Neuron (in vitro differentiated cells): ENCODE measurements around the gene STX16.
A peak's percentile ranks its signal among the peaks of the same experiment; 100 is the strongest.

ENCODE experiments used
- H2AFZ ChIP-seq: one replicate; pipeline ENCODE4 v1.6.1; 2013; ENCODE audit warnings: low read depth, mild to moderate bottlenecking, inconsistent platforms, low read length, moderate library complexity
- H3K27me3 ChIP-seq: one replicate; pipeline ENCODE4 v1.6.1; 2013; ENCODE audit warnings: low read length; ENCODE audit not compliant: insufficient read depth
- H3K36me3 ChIP-seq: one replicate; pipeline ENCODE4 v1.6.1; 2013; ENCODE audit warnings: low read length; ENCODE audit not compliant: insufficient read depth
- H3K4me1 ChIP-seq: one replicate; pipeline ENCODE4 v1.6.1; 2013; ENCODE audit warnings: low read length; ENCODE audit not compliant: insufficient read depth
- H3K4me3 ChIP-seq: 2 replicates; pipeline ENCODE4 v1.5.1; 2013; ENCODE audit warnings: mild to moderate bottlenecking, low read length, moderate library complexity
- H3K9me3 ChIP-seq: one replicate; pipeline ENCODE4 v1.6.1; 2013; ENCODE audit warnings: low read length

STX16 gene

GRCh38 chr20:58650776-58651558 is at the start of gene STX16:
TSS of gene STX16 (plus strand) at chr20:58651283. CDS start at chr20:58652007, 724 bp downstream.
- Histone ChIP-seq H3K9me3 (no peaks in the 10 kb centered on the region), H3K27me3 (peaks cover 3% of the 10 kb centered on the region), H2AFZ (peak within 1 kb of the TSS; percentile 36), H3K4me3 (peak within 1 kb of the TSS; percentile 65), H3K4me1 (peaks cover 30% of the 10 kb centered on the region), H3K36me3 (no peaks in the 10 kb centered on the region)

DNA sequence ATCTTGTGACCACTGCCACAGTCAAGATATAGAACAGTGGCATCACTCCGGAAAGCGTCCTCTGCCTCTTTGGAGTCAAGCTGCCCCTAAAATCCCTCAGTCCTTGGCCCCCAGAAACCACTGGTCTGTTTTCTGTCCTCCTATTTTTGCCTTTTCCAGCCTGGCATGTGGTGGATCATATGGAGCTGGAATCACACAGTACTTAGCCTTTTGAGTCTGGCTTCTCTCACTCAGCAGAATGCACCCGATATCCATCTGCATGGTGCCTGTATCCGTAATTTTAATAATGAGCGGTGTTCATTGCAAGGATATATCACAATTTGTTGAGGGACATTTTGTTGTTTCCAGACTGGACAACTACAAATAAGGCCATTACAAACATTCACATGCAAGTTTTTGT is 49.0 kb upstream of the STX16 start:
- no peaks in the 10 kb centered on the region for H3K27me3 ChIP-seq
- H2AFZ ChIP-seq, result no peak overlapping the region
- H3K36me3 ChIP-seq, result no peaks in the 10 kb centered on the region
- H3K4me1 ChIP-seq, result peaks cover 9% of the 10 kb centered on the region
- H3K4me3 ChIP-seq, result no peak overlapping the region
- no peaks in the 10 kb centered on the region for H3K9me3 ChIP-seq

- H3K4me1 ChIP-seq, result no peaks in the 10 kb centered on the region
- H3K36me3 ChIP-seq, result no peaks in the 10 kb centered on the region
- no peak overlapping the region for H2AFZ ChIP-seq
- H3K9me3 ChIP-seq, result no peaks in the 10 kb centered on the region
- no peak overlapping the region for H3K4me3 ChIP-seq
- peaks cover 5% of the 10 kb centered on the region for H3K27me3 ChIP-seq
Measured at GRCh38 chr20:58603721-58604120, 47.4 kb upstream of the STX16 start.

DNA sequence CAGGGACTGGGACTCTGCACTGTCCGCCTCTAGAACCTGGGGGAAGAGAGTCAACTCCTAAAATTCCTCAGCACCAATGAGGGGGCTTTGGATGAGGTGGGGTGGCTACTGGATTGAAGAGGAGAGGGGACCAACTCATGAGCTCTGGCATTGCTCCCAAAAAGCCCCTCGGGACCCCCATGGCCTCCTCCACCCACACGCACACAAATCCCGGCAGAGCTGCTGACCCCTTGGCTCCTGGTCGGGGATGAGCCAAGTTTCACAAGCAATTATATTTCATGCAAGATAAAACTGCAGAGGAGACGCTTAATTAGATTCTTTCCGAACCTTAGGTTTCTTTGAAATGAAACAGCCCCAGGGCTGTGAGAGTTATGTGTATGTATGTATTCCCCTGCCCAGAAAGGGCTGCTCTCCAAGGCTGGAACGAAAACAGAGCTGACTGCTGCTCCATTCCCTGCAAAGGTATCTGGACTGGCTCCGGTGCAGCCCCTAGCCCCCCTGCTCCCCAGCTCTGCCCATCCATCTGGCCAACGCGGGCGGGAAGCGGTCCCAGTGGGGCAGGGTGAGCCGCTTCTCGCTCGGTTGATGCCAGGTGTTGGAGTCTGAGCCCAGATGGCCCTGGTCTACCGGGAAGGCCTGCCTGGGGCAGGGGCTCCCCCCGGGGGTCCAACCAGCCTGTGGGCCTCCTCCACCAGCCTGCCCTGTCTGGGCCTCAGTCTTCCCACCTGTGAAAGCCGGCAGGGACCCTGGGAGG is 46.8 kb upstream of the STX16 start:
- H3K36me3 ChIP-seq, result no peaks in the 10 kb centered on the region
- H3K4me3 ChIP-seq, result no peak overlapping the region
- peaks cover 5% of the 10 kb centered on the region for H3K27me3 ChIP-seq
- no peak overlapping the region for H2AFZ ChIP-seq
- H3K9me3 ChIP-seq, result no peaks in the 10 kb centered on the region
- no peaks in the 10 kb centered on the region for H3K4me1 ChIP-seq

- Histone ChIP-seq H3K4me1 (no peaks in the 10 kb centered on the region), H2AFZ (no peak overlapping the region), H3K36me3 (no peaks in the 10 kb centered on the region), H3K27me3 (peaks cover 5% of the 10 kb centered on the region), H3K4me3 (no peak overlapping the region), H3K9me3 (no peaks in the 10 kb centered on the region)
Measured at GRCh38 chr20:58605292-58606065, 45.6 kb upstream of the STX16 start.

GRCh38 chr20:58606184-58606583 is 44.9 kb upstream of the STX16 start:
- no peak overlapping the region for H2AFZ ChIP-seq
- peaks cover 5% of the 10 kb centered on the region for H3K27me3 ChIP-seq
- no peaks in the 10 kb centered on the region for H3K36me3 ChIP-seq
- H3K9me3 ChIP-seq, result no peaks in the 10 kb centered on the region
- no peaks in the 10 kb centered on the region for H3K4me1 ChIP-seq
- no peak overlapping the region for H3K4me3 ChIP-seq

GRCh38 chr20:58608096-58608840 is 42.8 kb upstream of the STX16 start:
- H3K4me3 ChIP-seq, result no peak overlapping the region
- peaks cover 5% of the 10 kb centered on the region for H3K27me3 ChIP-seq
- H3K36me3 ChIP-seq, result no peaks in the 10 kb centered on the region
- no peaks in the 10 kb centered on the region for H3K9me3 ChIP-seq
- no peaks in the 10 kb centered on the region for H3K4me1 ChIP-seq
- no peak overlapping the region for H2AFZ ChIP-seq

GRCh38 chr20:58609026-58609425 is 42.1 kb upstream of the STX16 start:
- Histone ChIP-seq H3K4me3 (no peak overlapping the region), H2AFZ (no peak overlapping the region), H3K27me3 (peaks cover 5% of the 10 kb centered on the region), H3K4me1 (no peaks in the 10 kb centered on the region), H3K36me3 (no peaks in the 10 kb centered on the region), H3K9me3 (no peaks in the 10 kb centered on the region)

- H3K27me3 ChIP-seq, result peaks cover 5% of the 10 kb centered on the region
- H3K4me3 ChIP-seq, result no peak overlapping the region
- no peaks in the 10 kb centered on the region for H3K9me3 ChIP-seq
- no peaks in the 10 kb centered on the region for H3K36me3 ChIP-seq
- no peaks in the 10 kb centered on the region for H3K4me1 ChIP-seq
- H2AFZ ChIP-seq, result no peak overlapping the region
Measured at GRCh38 chr20:58610071-58610800, 40.8 kb upstream of the STX16 start.

DNA sequence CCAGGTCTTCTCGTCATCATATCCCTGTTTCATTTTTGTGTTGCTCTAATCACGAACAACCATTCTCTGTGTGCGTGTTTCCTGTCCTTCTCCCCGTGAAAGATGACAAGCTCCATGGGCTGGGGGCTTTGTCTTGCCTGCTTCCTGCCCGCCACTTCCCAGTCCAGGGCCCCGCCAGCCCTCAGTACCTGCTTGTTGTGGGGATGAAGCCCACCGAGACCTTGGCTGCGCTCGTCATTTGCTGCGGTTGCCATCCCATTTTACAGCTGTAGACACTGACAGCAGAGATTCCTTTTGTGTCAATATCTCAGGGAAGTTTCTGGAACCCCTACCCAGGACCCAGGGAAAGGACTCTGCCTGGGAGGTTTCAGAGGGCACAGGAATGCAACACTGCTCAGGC is 40.3 kb upstream of the STX16 start:
- H3K4me3 ChIP-seq, result no peak overlapping the region
- peaks cover 5% of the 10 kb centered on the region for H3K27me3 ChIP-seq
- no peak overlapping the region for H2AFZ ChIP-seq
- no peaks in the 10 kb centered on the region for H3K9me3 ChIP-seq
- H3K4me1 ChIP-seq, result no peaks in the 10 kb centered on the region
- H3K36me3 ChIP-seq, result no peaks in the 10 kb centered on the region

GRCh38 chr20:58611236-58612030 is 39.6 kb upstream of the STX16 start:
- Histone ChIP-seq H3K27me3 (peaks cover 5% of the 10 kb centered on the region), H2AFZ (no peak overlapping the region), H3K4me3 (no peak overlapping the region), H3K36me3 (no peaks in the 10 kb centered on the region), H3K4me1 (no peaks in the 10 kb centered on the region), H3K9me3 (no peaks in the 10 kb centered on the region)
